GM18909 (cell line): ENCODE results near the gene ANKS1B.

Experiments used
- ATAC-seq: cut with Tn5 transposase; IDR thresholded peaks from one replicate; pipeline ENCODE4 v1.9.1; 2021; ENCODE audit warnings: mild to moderate bottlenecking; ENCODE audit not compliant: unreplicated experiment, poor library complexity

ANKS1B gene

GRCh38 chr12:99966429-99966828, 18.3 kb downstream of the ANKS1B start:
- ATAC-seq: no peak

DNA sequence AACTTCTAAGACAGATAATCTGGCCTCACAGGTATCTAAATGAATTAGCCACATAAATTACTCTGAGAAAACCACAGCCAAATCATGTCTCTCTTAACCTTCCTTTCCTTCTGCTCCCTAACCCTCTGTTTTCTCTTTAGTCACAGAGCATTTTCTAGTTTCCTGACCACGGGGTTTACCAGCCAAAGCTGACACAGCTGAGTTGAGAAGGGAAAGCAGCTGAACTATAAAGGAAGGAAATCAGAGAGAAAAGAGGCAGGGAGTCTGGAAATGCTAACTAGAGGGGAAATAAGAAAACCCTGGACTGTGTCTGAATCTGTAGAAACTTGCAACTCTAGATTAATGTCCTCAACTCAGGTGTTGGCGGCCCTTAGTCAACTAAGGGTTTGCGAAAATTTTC, 24.4 kb downstream of the ANKS1B start:
- ATAC-seq: no peak

DNA sequence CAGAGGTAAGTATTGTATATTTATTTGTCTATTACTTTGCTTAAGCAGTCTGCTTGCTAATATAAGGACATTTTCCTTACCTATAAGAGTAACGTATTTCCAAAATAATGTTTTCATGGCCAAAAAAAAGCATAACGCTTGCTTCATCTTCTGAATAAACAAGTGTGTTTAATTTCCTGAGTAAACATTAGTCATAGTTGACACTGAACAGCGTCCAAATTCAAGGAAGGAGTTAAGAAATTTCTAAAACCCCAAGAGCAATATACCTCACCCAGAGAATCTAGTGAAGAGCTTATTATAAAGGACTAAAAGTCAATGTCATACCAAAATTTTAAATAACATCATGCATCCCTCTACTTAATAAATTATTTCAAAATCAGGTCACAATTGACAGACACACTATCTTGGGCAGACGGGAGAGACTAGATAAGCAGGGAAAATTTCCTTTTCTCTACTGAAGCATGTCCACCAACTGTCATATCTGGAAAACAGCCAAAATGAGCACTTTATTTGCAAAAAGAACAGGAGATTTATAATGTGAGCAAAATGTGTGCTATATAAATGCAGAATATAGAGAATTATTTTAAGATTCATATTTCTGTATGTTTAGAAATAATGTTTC, 25.1 kb downstream of the ANKS1B start:
- ATAC-seq: no peak

DNA sequence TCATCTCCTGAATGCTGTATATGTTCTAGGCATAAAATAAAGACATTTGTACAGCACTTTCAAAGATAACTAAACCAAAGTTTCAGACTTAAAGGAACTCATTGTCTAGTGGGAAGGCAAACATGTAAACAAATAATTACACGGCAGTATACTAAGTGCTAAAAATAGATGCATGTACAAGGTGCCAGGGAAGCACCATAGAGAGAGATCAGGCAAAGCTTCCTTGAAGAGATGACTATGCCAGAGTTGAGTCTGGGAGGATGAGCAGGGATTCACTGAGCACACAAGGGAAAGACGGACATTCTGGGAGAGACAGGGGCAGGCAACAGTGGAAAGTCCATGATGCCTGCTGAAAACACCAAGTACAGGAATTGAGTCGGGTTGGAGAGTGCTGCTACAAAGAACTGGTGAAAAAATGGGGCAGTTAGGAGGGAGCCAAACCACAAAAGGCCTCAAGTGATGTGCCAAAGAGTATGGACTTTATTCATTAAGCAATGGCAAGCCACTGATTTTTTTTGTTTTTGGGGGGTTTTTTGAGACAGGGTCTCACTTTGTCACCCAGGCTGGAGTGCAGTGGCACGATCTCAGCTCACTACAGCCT, 26.8 kb downstream of the ANKS1B start:
- ATAC-seq: no peak

- no peak for ATAC-seq
These were observed 30.0 kb downstream of the ANKS1B start for GRCh38 chr12:99954724-99955123.

- no peak for ATAC-seq
These were observed 36.4 kb downstream of the ANKS1B start for GRCh38 chr12:99948370-99948769.

- no peak for ATAC-seq
These were observed 38.6 kb downstream of the ANKS1B start for GRCh38 chr12:99946131-99946530.

DNA sequence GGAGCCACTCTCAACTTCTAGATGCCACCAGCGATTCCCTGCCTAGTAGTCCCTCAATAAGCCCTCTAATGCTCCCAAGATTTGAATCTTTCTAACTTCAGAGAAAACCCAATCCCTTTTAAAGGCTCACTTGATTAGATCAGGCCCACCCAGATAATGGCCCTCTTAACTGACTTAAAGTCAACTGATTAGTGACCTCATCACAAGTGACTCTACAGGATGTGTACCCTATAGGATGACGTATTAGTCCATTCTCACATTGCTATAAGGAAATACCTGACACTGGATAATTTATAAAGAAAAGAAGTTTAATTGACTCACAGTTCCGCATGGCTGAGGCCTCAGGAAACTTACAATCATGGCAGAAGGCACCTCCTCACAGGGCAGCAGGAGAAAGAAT, 49.1 kb downstream of the ANKS1B start:
- ATAC-seq: no peak

DNA sequence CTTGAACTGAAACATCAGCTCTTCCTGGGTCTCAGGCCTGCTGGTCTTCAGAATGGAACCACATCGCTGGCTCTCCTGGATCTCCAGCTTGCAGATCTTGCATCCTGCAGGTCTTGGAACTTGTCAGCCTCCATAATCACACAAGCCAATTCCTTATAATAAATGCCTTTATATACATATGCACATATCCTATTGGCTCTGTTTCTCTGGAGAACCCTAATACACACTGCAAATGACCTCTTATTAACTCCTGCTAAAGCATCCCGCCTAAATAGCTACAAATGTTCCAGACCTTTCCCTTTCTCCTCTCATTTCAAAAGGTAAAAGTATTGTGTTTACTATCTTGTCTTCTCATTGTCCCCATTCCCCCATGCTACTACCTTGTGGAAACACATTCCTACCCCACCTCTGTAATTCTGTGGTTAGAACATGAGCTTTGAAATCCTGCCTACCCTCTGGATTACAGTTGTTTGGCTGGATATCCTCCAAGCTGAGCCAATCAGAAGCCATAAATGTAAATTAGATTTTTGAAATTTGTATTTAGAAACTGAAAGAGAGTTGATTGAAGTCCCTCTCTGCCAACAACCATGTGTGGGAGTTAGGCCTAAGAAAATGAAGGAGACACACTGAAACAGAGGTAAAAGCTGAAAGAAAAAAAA, 58.1 kb downstream of the ANKS1B start:
- no peak for ATAC-seq

DNA sequence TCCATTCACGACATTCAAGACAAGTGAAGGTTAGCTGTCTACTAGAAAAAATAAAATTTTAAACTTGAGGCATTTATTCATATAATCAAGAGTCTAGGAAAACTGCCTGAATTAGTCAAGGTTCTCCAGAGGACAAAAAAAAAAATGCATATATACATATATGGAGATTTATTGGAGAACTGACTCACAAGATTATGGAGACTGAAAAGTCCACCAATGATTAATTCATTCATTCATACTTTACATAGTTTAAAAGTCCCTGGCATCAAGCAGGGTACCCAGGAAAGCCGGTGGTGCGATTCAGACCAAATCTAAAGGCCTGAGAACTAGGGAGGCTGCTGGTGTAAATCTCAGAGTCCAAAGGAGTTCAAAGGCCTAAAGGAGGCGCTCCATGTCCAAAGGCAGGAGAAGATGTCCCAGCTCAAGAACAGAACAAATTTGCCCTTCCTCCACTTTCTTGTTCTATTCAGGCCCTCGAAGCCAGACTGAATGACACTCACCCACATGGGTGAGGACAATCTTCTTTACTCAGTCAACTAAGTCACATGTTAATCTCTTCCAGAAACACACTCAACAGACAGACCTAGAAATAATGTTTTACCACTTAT, 64.3 kb downstream of the ANKS1B start:
- ATAC-seq: no peak

DNA sequence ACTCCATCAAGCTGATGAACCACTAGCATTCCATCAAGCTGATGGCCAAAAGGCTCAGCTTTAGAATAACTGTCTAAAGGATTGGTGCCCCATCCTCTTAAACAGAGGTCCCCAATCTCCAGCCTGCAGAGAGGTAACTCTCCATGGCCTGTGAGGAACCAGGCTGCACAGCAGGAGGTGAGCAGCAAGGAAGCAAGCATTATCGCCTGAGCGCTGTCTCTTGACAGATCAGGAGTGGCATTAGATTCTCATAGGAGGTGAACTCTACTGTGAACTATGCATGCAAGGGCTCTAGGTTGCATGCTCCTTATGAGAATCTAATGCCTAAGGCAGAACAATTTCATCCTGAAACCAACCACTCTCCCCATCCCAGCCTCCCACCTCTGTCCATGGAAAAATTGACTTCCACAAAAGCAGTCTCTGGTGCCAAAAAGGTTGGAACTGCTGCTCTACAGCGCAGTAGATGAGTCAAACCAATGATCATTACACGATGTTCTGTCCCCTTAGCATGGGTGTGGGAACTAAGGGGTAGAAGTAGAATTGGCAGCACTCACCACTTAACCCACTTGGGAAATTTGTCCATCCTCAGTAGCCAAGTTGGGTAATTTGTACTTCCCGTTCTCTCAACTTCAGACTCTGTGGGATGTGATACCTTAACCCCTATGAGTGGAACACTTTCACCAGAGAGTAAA, 66.9 kb downstream of the ANKS1B start:
- no peak for ATAC-seq

GRCh38 chr12:99916555-99916954, 68.2 kb downstream of the ANKS1B start:
- no peak for ATAC-seq

DNA sequence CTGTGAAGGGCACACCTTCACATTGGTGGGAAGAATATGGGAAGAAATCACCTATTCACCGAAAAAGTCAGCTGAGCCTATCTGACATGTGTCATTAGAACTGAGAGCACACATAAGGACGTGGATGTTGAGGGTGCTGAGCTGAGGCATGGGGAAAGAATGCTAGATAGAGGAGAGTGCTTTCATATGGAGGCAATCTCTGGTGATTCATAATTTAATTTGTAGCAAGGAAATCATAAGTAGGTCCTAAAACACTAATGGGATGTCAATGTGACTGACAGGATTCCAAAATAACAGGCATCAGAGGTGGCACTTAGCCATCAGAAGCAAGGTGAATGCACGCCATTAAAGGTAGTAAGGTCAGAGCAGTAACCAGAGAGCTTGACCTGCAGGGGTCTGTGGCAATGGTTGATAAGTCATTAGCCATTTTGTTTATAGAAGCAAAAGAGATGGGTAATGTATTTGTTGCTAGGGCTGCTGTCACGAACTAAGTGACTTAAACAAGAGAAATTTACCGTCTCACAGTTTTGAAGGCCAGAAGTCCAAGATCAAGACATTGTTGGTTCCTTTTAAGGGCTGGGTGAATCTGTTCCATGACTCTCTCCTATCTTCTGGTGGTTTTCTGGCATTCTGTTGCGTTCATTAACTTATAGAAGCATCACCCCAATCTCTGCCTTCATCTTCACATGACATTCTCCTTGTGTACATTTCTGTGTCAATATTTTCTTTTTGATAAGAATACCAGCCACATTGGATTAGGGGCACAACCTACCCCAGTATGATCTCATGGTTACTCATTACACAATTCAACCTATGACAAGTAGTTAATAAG, 69.3 kb downstream of the ANKS1B start:
- no peak for ATAC-seq

DNA sequence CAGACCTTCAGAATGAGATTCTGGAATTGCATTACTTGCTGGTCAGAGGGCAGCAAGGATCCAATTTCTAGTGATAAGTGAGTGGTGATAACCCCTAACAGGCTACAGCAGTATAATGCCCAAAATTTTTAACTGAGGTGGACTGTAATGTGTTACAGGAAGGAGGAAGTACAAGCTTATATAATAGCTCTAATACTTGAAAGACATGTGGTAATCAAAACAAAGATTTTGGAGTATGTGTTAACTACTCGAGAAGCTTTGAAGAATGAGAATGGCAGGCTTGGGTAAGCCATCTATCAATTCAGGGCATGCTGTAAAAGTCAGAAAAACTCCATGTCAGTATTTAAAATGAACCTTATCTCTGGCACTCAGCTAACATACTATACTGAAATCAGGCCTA, 70.5 kb downstream of the ANKS1B start:
- no peak for ATAC-seq

GRCh38 chr12:99911967-99912366, 72.8 kb downstream of the ANKS1B start:
- ATAC-seq: peak; percentile 82

- no peak for ATAC-seq
These were observed 73.7 kb downstream of the ANKS1B start for GRCh38 chr12:99911081-99911480.

GRCh38 chr12:99910342-99910741, 74.4 kb downstream of the ANKS1B start:
- peak; percentile 48 for ATAC-seq

DNA sequence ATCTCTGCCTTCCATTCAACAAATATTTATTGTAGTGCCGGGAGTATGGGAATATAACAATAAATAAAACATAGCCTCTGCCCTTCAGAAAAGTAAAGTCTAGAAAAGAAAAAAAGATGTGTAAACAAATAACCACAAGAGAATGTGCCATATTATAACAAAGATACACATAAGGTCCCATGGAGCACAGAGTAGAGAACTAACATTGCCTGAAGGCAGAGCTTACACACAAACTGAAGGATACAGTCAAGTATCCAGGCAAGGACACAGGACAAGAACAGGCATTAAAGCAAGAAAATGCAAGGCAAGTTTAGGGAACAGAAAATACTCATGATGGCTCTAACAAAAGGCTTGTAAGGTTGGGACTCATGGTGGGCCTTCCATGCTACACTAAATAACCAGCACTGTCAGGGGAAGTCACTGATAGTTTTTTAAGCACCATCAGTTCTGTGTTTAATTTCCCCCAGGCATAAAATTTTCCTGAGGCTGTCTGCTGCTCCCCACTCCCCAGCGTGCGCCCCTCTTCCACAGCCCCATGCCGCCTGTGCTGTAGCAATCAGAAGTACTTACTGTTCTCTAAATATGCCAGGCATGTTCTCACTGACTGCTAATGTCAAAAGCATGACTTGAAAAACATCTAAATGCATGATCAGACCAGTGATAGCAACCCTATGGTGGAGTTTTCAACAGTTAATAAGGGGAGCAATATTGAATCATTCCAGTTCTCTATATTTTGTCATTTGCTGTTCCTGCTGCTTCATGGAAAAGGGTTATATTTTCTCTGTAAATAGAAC, 77.8 kb downstream of the ANKS1B start:
- ATAC-seq: no peak

- no peak for ATAC-seq
These were observed 83.6 kb downstream of the ANKS1B start for GRCh38 chr12:99901181-99901580.
